Endodermal cell (in vitro differentiated cells): Measurements from ENCODE around the gene EXOC7. TPM values are rescaled to one million over a fixed set of nuclear protein-coding genes. Genes with fewer than 3 reads are reported as not detected.

ENCODE experiments used
- DNase-seq: peaks from one replicate; pipeline ENCODE4 v3.0.0-alpha.2; 2017
- H3K27ac ChIP-seq: 2 replicates; pipeline ENCODE4 v1.5.1; 2013; ENCODE audit warnings: mild to moderate bottlenecking, low read depth, low read length, moderate library complexity
- H3K27me3 ChIP-seq: 2 replicates; pipeline ENCODE4 v1.6.1; 2013; ENCODE audit warnings: mild to moderate bottlenecking, low read length, moderate library complexity; ENCODE audit not compliant: insufficient read depth, control insufficient read depth, poor library complexity, severe bottlenecking
- H3K36me3 ChIP-seq: 2 replicates; pipeline ENCODE4 v1.7.0; 2013; ENCODE audit warnings: mild to moderate bottlenecking, low read length, moderate library complexity; ENCODE audit not compliant: control insufficient read depth, insufficient read depth
- H3K4me1 ChIP-seq: one replicate; pipeline ENCODE4 v1.7.0; 2013; ENCODE audit warnings: low read length; ENCODE audit not compliant: control insufficient read depth, insufficient read depth
- H3K4me3 ChIP-seq: 2 replicates; pipeline ENCODE4 v1.5.1; 2013; ENCODE audit warnings: mild to moderate bottlenecking, low read length, moderate library complexity
- H3K9ac ChIP-seq: 2 replicates; pipeline ENCODE4 v1.6.1; 2013; ENCODE audit warnings: mild to moderate bottlenecking, low read length, moderate library complexity; ENCODE audit not compliant: poor library complexity, severe bottlenecking; ENCODE audit errors: extremely low read depth
- H3K9me3 ChIP-seq: 2 replicates; pipeline ENCODE4 v1.6.1; 2013; ENCODE audit warnings: mild to moderate bottlenecking, low read length, moderate library complexity; ENCODE audit not compliant: control insufficient read depth
- H3K27ac Mint-ChIP-seq: 2 replicates; pipeline ENCODE4 v1.8.0; 2020; ENCODE audit warnings: mixed read lengths
- H3K27me3 Mint-ChIP-seq: 2 replicates; pipeline ENCODE4 v1.8.0; 2021; ENCODE audit warnings: mild to moderate bottlenecking, mixed read lengths; ENCODE audit not compliant: insufficient read depth
- H3K36me3 Mint-ChIP-seq: 2 replicates; pipeline ENCODE4 v1.8.0; 2020; ENCODE audit warnings: low read depth, mixed read lengths
- H3K4me1 Mint-ChIP-seq: 2 replicates; pipeline ENCODE4 v1.8.0; 2020; ENCODE audit warnings: mixed read lengths
- H3K4me3 Mint-ChIP-seq: 2 replicates; pipeline ENCODE4 v1.8.0; 2020; ENCODE audit warnings: mild to moderate bottlenecking, moderate library complexity, mixed read lengths
- H3K9me3 Mint-ChIP-seq: 2 replicates; pipeline ENCODE4 v1.8.0; 2020; ENCODE audit warnings: mild to moderate bottlenecking, mixed read lengths
- CTCF ChIP-seq: fragments of 200-600 bp; sonication (generic); conservative IDR thresholded peaks from 2 replicates; pipeline ENCODE4 v1.5.0; 2021; ENCODE audit warnings: antibody characterized with exemption, mild to moderate bottlenecking
- WGBS, 2 experiments: methylation state at CpG; one replicate each; pipeline versions ENCODE4 v1.1.5 to v1.1.7; 2013; ENCODE audit warnings: missing lambda C conversion rate in 2 of 2, mixed read lengths in 1 of 2; ENCODE audit not compliant: insufficient coverage in 1 of 2, insufficient read length in 1 of 2; 5-methylcytosine and 5-hydroxymethylcytosine counted together
- total RNA-seq, 2 donors: library from RNA; stranded (reverse); fragmentation: NEBNext Ultra II Directional in 1 of 2; extraction: Animal tissue kit (Norgen Biotek cat#: 25700) in 1 of 2; gene quantifications; 2 replicates in 1 of 2; 3 replicates in 1 of 2; pipeline ENCODE4 v1.2.1, GENCODE V29; 2021

EXOC7 gene
- total RNA-seq, 2 donors from 2014 or later = 159 to 187 TPM

GRCh38 chr17:76039121-76039520 lies 64.5 kb downstream of the EXOC7 start:
- H3K4me1 ChIP-seq = no peaks in the 10 kb centered on the region
- Mint-ChIP-seq H3K36me3 (peaks cover 56% of the 10 kb centered on the region), H3K27ac (no peak overlapping the region), H3K4me3 (no peak overlapping the region), H3K27me3 (no peaks in the 10 kb centered on the region), H3K9me3 (no peaks in the 10 kb centered on the region), H3K4me1 (peaks cover 13% of the 10 kb centered on the region)
- H3K9me3 ChIP-seq = no peaks in the 10 kb centered on the region
- H3K27me3 ChIP-seq = no peaks in the 10 kb centered on the region
- TF ChIP-seq CTCF = no peak
- H3K36me3 ChIP-seq = peaks cover 67% of the 10 kb centered on the region
- no peak for DNase-seq
- peak overlapping the region; percentile 68 for H3K27ac ChIP-seq
- no peak overlapping the region for H3K4me3 ChIP-seq
- 88 to 95% methylated on average over 6 of the region's 6 CpGs for WGBS, 2 experiments
- no peak overlapping the region for H3K9ac ChIP-seq

GRCh38 chr17:76038050-76038449 lies 65.5 kb downstream of the EXOC7 start:
- H3K4me3 Mint-ChIP-seq = no peak overlapping the region
- Histone ChIP-seq H3K9me3 (no peaks in the 10 kb centered on the region), H3K4me1 (no peaks in the 10 kb centered on the region), H3K4me3 (no peak overlapping the region), H3K27ac (no peak overlapping the region), H3K36me3 (peaks cover 57% of the 10 kb centered on the region), H3K9ac (no peak overlapping the region), H3K27me3 (no peaks in the 10 kb centered on the region)
- H3K27ac Mint-ChIP-seq = no peak overlapping the region
- DNase-seq = no peak
- TF ChIP-seq CTCF = no peak
- no peaks in the 10 kb centered on the region for H3K9me3 Mint-ChIP-seq
- peaks cover 13% of the 10 kb centered on the region for H3K4me1 Mint-ChIP-seq
- H3K36me3 Mint-ChIP-seq = peaks cover 46% of the 10 kb centered on the region
- no peaks in the 10 kb centered on the region for H3K27me3 Mint-ChIP-seq
- WGBS, 2 experiments = 89 to 97% methylated on average over 3 of the region's 3 CpGs

- Mint-ChIP-seq H3K4me1 (peaks cover 13% of the 10 kb centered on the region), H3K36me3 (peaks cover 36% of the 10 kb centered on the region), H3K27ac (no peak overlapping the region), H3K9me3 (no peaks in the 10 kb centered on the region), H3K4me3 (no peak overlapping the region), H3K27me3 (peaks cover 5% of the 10 kb centered on the region)
- Histone ChIP-seq H3K4me3 (no peak overlapping the region), H3K36me3 (peaks cover 43% of the 10 kb centered on the region), H3K27ac (no peak overlapping the region), H3K9ac (no peak overlapping the region), H3K9me3 (no peaks in the 10 kb centered on the region), H3K4me1 (no peaks in the 10 kb centered on the region), H3K27me3 (no peaks in the 10 kb centered on the region)
- 80 to 81% methylated on average over 20 to 22 of the region's 22 CpGs for WGBS, 2 experiments
- no peak for TF ChIP-seq CTCF
- peak; percentile 77 for DNase-seq
Observed at GRCh38 chr17:76036497-76037261, 66.9 kb downstream of the EXOC7 start.
